NCI-H1930 (cell line): ENCODE data around the gene SWAP70.

Source experiments
- DNase-seq, 2 experiments: peaks; one replicate each; lab custom pipeline; 2025; lab: John Stamatoyannopoulos, UW

SWAP70 gene

DNA sequence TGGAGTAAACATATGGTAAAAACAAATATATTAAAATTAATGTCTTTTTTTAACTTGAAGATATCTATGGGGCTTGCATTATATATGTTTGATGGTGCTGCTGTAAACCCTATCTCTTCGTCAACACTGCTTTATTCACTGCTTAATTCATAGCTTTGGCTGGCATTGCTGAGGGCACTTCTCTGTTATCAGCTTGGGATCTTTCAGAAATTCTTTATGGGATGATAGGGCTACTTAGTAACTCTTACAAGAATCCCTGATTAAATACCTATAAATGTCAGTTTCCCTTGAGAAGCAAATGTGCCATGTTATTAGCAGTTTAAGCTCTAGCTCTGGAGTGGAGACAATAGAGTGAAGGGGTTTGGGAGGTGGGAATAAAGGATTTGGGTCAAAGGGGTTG is 112.3 kb downstream of the SWAP70 start:
- DNase-seq = no peak

- no peak for DNase-seq
Measured at GRCh38 chr11:9777066-9777465, 113.2 kb downstream of the SWAP70 start.

DNA sequence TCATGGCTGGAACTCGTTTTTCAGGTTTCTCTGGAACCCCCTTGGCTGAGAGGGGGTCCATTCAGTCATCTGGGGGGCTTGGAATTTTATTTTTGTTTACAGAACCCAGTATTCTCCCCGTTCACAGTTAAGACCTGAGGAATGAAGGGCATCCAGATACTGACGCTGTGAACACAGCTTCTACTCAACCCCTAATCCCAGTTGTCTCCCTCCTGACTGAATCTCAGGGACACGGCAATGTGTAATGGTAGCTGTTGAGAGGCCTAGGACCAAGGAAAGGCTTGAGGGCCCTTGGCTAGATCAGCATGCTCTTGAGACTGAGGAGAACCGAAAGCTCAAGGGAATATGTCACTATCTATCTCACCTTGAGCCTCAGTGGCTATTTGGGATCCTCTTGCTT is 113.6 kb downstream of the SWAP70 start:
- no peak for DNase-seq

DNA sequence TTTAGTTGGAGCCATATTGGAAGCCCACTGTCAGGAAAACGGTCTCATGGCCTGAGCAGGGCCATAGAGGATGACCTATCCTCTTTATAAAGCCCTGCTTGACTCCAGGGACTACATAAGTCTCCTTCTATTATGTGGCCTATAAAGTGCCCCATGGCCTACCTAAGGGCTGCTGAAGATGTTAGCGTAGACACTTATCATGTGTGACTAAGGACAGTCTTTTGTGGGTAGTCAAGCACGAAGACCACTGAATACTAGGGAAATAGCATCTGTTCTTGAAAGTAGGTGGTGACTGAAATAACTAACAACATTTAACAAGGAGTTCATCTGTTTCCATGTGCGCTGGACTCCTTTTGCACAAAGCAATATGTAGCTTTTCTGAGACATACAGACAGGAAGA is 117.1 kb downstream of the SWAP70 start:
- no peak for DNase-seq

DNA sequence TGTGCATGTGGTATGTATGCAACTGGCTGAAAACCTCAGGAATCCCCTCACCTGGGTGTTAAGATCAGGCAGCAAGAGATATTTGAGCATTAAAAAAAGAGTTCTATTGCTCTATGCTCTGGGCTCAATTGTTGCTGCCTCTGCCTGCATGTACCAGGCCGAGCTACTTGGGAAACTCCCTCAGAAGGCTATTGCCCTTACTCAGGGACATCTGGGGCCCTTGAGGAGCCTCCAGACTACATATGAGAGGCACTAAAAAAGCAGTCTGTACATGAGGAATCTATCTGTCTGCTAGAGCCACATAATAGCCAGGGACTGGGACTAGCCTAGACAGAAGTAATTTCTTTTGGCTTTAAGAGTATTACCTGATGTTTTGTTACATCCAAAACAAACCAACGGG is 120.1 kb downstream of the SWAP70 start:
- DNase-seq = no peak

DNA sequence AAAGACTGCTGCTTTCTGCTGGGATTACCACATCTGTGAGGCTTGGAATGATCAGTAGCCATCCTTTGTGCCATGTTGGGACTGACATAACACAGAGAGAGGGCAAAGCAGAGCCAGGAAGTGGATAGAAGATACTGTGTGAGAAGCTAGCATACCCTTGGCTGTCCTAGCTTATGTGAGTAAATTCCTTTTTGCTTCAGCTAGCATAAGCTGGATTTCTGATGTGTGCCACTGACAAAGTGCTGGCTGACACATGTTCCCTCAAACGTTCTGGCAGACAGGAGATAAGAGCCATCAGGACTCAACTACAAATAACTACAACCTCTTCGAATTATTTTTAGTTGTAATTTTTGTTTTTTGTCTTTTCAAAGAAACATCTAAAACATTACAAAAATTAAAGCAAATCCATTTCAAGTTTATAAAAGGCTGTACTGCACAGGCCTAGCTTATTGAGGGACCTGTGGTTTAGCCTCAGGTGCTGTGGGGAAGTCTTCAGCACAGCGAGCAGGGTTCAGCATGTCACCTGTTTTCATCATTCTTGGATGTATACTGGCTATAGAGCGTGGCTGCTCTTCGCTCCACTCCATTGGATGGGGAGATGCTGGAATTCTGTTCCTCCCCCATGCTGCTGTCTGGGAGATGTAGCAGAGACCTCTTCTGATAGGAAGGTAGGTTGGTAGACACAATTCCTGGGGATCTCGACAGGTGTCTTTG is 120.9 kb downstream of the SWAP70 start:
- DNase-seq = no peak

- no peak for DNase-seq
Measured at GRCh38 chr11:9787260-9787659, 123.4 kb downstream of the SWAP70 start.

DNA sequence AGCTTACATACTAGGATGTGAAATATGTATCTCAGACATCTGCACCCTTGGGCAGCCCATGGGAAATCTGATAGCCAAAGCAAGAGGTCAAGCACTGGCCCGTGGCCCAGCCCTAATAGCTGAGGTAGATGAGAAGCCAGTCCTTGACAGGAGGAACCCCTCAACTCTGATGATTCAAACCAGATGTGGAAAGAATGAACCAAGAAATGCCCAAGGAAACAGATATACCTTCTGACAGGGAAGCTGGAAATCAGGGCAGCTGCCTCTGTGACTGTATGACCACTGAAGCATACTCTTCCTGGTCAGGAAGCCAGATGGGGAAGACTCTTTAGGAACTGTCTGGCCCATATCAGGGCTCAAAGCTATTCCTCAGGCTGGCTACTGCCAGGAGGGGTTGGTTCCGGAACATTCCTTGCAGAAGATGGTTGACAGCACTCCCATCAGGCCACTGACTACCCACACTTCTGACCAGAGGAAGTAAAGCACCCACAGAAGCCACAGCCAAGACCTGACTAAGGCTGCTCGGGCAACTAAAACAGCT is 124.2 kb downstream of the SWAP70 start:
- DNase-seq = no peak

- DNase-seq = no peak
Measured at GRCh38 chr11:9789910-9790309, 126.0 kb downstream of the SWAP70 start.

DNA sequence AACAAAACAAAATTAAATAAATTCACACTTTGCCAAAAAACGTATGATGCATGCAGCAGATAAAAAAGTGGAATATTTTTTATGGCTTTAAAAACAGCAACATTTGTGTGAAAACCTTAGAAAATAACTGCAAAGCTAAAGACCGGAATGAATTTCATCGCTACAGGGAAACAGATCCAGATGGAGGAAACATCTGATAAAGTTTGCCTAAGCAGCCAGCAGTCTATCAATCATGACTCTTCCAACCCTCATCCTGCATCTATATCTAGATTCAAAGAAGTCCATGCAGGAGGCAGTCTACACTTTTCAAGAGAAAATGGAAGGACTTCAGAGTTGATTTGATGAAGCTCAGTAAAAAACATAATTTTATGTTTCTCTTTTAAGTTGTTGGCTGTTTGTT is 126.8 kb downstream of the SWAP70 start:
- no peak for DNase-seq

DNA sequence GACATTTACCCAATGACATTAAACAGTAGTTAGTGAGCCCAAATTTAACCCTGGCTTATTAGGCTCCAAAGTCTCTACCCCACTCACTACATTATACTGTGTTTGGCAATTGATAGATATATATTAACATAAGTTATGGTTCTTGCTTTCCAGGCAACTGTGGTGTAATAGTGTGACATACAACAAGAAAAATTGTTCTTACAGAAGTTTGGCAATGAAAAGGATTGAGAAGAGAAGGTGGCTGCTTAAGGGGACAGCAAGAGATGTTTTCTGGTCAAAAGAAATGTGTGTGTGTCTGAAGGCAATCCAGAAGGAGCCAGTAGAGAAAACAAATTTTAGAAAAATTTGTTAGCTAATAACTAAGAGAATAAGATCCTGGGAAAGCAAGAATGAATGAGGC is 132.4 kb downstream of the SWAP70 start:
- no peak for DNase-seq

GRCh38 chr11:9796854-9797253 is 133.0 kb downstream of the SWAP70 start:
- no peak for DNase-seq

- DNase-seq = no peak
Measured at GRCh38 chr11:9797300-9797699, 133.4 kb downstream of the SWAP70 start.

DNA sequence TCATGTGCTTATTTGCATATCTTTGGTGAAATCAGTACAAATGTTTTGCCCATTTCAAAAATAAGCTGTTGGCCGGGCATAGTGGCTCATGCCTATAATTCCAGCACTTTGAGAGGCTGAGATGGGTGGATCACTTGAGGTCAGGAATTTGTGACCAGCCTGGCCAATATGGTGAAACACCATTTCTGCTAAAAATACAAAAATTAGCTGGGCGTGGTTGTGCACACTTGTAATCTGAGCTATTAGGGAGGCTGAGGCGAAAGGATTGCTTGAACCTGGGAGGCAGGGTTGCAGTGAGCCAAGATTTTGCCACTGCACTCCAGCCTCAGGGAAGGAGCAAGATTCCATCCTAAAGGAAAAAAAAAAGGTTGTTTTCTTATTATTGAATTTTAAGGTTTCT is 136.0 kb downstream of the SWAP70 start:
- no peak for DNase-seq

DNA sequence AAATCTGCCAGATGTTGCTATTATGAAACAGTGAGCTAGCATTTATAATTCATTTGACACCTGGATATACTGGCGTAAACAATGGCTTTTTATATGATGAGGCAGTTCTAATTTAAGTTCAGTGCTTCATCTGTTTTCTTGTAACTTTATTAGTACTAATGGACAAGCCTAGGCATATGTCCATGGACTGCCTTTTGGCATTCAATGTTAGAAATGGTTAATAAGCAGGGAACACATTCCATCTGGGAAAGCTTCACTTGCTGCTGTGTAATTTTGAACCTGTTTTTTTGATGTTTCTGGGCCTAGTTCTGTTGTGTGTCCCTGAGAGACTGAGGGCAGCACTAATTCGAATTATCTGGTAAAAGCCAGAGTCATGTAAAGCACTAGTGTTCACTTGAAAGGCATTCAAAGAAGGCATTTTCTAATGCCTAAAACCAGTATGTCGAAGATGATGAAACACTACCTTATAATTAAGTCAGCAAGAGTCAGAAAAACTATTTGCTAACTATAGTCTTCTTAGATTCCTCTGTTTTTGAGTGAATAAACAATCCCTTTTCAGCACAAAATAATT is 138.5 kb downstream of the SWAP70 start:
- DNase-seq = no peak
